ENCODE results near the gene ITGA6.

DNA sequence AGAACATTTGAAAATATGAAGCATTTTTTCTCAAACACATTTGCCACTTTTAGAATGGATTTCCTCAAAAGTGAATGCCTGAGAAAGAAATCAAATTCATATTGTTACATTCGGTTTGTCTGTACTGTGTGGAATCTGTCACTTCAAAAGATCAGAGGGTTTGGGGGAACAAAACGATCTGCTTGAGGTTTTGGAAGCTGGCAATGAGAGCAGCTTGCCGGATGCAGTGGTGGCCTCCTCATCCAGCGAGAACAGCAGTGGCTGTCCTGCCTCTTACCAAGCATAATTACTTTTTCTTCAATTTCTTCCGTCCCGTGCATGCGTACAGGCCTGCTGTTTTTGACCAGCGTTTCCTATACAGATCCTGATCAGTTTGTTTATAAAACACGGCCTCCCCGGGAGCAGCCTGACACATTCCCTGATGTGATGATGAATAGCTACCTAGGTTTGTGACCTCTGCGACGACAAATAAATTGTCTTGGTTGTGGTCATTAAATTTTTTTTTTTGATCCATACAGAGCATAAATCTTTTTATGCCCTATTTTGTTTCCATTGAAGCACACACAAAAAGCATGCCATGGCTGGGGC, 45.2 kb downstream of the ITGA6 start:
- no peak for TF ChIP-seq CTCF (IDR thresholded peaks at IDR 0.05)
- TF ChIP-seq EP300 (IDR thresholded peaks at IDR 0.05) = no peak
